ENCODE measurements around the gene NRROS. TPM values are rescaled to one million over a fixed set of nuclear protein-coding genes. Genes with fewer than 3 reads are reported as not detected.

NRROS gene
- total and polyA plus RNA-seq, 10 of the 15 experiments (the other 5 are each of a cell fraction or from before 2014, with no cell fraction given) = 0.35 to 42.2 (median 12.6) TPM

GRCh38 chr3:196670339-196670738 is 30.8 kb downstream of the NRROS start:
- in situ Hi-C loops (cut with MboI) = no loop called here
- Histone ChIP-seq H3K9me3 (replicated peaks; ENCODE audit: control insufficient read depth, insufficient read depth, low read length) (no peaks in the 10 kb centered on the region), H3K36me3 (ENCODE audit: control insufficient read depth in 2 of 2, insufficient read depth in 2 of 2, low read length in 1 of 2) (no peaks in the 10 kb centered on the region), H3K9ac (ENCODE audit: control insufficient read depth, insufficient read depth, low read length) (no peak overlapping the region), H3K4me2 (ENCODE audit: control insufficient read depth, insufficient read depth) (peak overlapping the region; percentile 19), H2AFZ (ENCODE audit: control insufficient read depth, low read depth, low read length) (peak overlapping the region; percentile 11), H3K27me3 (replicated peaks in 1 of 2; ENCODE audit: control insufficient read depth in 2 of 2, insufficient read depth in 2 of 2, low read length in 1 of 2) (no peaks in the 10 kb centered on the region), H3K27ac (ENCODE audit: control insufficient read depth, insufficient read depth) (no peak overlapping the region), H3K79me2 (ENCODE audit: control insufficient read depth, insufficient read depth, low read length) (no peaks in the 10 kb centered on the region), H4K20me1 (ENCODE audit: control insufficient read depth, insufficient read depth) (no peaks in the 10 kb centered on the region), H3K4me1 (ENCODE audit: control insufficient read depth, insufficient read depth, low read length) (peaks cover 4% of the 10 kb centered on the region; the same call in 1 of the 2 replicates), H3K4me3 (no peak overlapping the region)
- FAIRE-seq = no peak
- SMC1A ChIA-PET (ENCODE audit: uncharacterized antibody, unreplicated experiment) = interaction anchor here (2.0 kb wide), 1 partner anchor 14 kb away, joined by 5 read pairs; no protein-coding TSS in a partner anchor
- intact Hi-C loops (cut with micrococcal nuclease; ENCODE audit: unreplicated experiment) = no loop called here
- ATAC-seq = peak; percentile 66
- BruUV-seq (replicated peaks) = no TSS peak
- CTCF ChIA-PET = interaction anchor here (0.7 to 2.9 kb wide), 3 partner anchors 14 to 60 kb away, joined by 3 to 7 read pairs (median 4); no protein-coding TSS in a partner anchor
- RAD21 ChIA-PET (ENCODE audit: unreplicated experiment) = no interaction called here
- 10% methylated on average over 6 of the region's 6 CpGs for WGBS (ENCODE audit: insufficient coverage, insufficient replicate concordance, low lambda C conversion rate, missing lambda C conversion rate)
- no peak for DNase-seq (ENCODE audit: low read depth, low spot score)
- POLR2A ChIA-PET = no interaction called here
- no peak for TF ChIP-seq CHD4 (IDR thresholded peaks at IDR 0.05)
- TF ChIP-seq NR2C2 (IDR thresholded peaks at IDR 0.05; ENCODE audit: borderline replicate concordance, control insufficient read depth, insufficient read length, low read depth) = no peak
- TF ChIP-seq, protein P1, sequence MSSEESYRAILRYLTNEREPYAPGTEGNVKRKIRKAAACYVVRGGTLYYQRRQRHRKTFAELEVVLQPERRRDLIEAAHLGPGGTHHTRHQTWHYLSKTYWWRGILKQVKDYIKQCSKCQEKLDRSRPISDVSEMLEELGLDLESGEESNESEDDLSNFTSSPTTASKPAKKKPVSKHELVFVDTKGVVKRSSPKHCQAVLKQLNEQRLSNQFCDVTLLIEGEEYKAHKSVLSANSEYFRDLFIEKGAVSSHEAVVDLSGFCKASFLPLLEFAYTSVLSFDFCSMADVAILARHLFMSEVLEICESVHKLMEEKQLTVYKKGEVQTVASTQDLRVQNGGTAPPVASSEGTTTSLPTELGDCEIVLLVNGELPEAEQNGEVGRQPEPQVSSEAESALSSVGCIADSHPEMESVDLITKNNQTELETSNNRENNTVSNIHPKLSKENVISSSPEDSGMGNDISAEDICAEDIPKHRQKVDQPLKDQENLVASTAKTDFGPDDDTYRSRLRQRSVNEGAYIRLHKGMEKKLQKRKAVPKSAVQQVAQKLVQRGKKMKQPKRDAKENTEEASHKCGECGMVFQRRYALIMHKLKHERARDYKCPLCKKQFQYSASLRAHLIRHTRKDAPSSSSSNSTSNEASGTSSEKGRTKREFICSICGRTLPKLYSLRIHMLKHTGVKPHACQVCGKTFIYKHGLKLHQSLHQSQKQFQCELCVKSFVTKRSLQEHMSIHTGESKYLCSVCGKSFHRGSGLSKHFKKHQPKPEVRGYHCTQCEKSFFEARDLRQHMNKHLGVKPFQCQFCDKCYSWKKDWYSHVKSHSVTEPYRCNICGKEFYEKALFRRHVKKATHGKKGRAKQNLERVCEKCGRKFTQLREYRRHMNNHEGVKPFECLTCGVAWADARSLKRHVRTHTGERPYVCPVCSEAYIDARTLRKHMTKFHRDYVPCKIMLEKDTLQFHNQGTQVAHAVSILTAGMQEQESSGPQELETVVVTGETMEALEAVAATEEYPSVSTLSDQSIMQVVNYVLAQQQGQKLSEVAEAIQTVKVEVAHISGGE (CRISPR knock-in tag; IDR thresholded peaks at IDR 0.05) = no peak
- TF ChIP-seq BHLHE40 (IDR thresholded peaks at IDR 0.05; ENCODE audit: borderline replicate concordance in 1 of 2, low read depth in 2 of 2, low read length in 1 of 2) = no peak
- no peak for TF ChIP-seq BCL3 (IDR thresholded peaks at IDR 0.05; ENCODE audit: borderline replicate concordance, insufficient read depth, low read depth, low read length, poor library complexity, severe bottlenecking)
- no peak for TF ChIP-seq TBL1XR1 (IDR thresholded peaks at IDR 0.05; ENCODE audit: low read depth, low read length)
- TF ChIP-seq E4F1 (IDR thresholded peaks at IDR 0.05; ENCODE audit: borderline replicate concordance, partially characterized antibody) = no peak

Measured in GM12878 (cell line).